Measurements from ENCODE around the gene SLC6A11. TPM values are rescaled to one million over a fixed set of nuclear protein-coding genes. Genes with fewer than 3 reads are reported as not detected.

The SLC6A11 gene
- total and polyA plus RNA-seq, 9 of the 15 experiments (the other 6 are each of a cell fraction or from before 2014, with no cell fraction given): 0.04 TPM; not detected in 8

DNA sequence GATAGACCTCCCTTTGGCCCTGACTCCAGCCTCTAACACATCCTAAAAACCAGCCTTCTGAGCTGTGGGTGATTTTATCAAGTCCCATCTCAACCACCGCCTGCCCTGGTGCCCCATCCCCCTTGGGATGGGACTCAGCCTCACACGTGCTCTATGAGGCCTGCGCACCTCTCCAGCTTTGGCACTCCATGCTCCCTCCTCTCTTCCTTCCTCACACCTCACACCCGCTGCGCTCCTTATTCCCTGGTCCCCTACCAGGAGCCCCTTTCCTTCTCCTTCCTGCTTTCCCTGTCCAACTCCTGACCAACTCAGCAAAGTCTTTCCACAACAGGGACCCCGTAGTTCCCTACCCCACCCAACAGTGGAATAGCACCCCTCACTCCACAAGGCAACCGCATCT is 158.1 kb downstream of the SLC6A11 start:
- Histone ChIP-seq H3K9me1 (ENCODE audit: control insufficient read depth, insufficient read depth, low read length) (no peaks in the 10 kb centered on the region), H3K27ac (ENCODE audit: extremely low read depth, low read depth, low read length) (no peak overlapping the region), H3K79me2 (ENCODE audit: control insufficient read depth, insufficient read depth, low read length) (no peaks in the 10 kb centered on the region), H3K4me2 (ENCODE audit: insufficient read depth, low read length) (no peak overlapping the region), H3K27me3 (ENCODE audit: control insufficient read depth in 2 of 2, insufficient read depth in 2 of 2, low read length in 2 of 2) (peaks cover 0 to 20% of the 10 kb centered on the region in 2 experiments; a peak in 1 of 5 replicates), H2AFZ (ENCODE audit: low read depth, low read length) (no peak overlapping the region), H3K4me3 (no peak overlapping the region), H3K9me3 (replicated peaks; ENCODE audit: control insufficient read depth, insufficient read depth, low read depth, low read length) (no peaks in the 10 kb centered on the region), H3K4me1 (replicated peaks in 1 of 2; ENCODE audit: control insufficient read depth in 2 of 2, insufficient read depth in 2 of 2, low read length in 2 of 2) (no peaks in the 10 kb centered on the region), H3K9ac (ENCODE audit: insufficient read depth in 1 of 2, low read depth in 2 of 2, low read length in 2 of 2) (no peak overlapping the region), H3K36me3 (ENCODE audit: control insufficient read depth, insufficient read depth, low read length) (no peaks in the 10 kb centered on the region), H4K20me1 (replicated peaks; ENCODE audit: control insufficient read depth, insufficient read depth, low read length) (peaks cover 3% of the 10 kb centered on the region; the same call in 1 of the 2 replicates)
- ChIA-PET CTCF (ENCODE audit: low intra/inter-chr PET ratio) (no interaction called here), POLR2A (interaction anchor here (0.7 kb wide), 1 partner anchor 567 kb away, joined by 3 read pairs; no protein-coding TSS in a partner anchor)
- in situ Hi-C loops (cut with MboI): no loop called here
- intact Hi-C loops (cut with micrococcal nuclease): no loop called here
- no TSS peak for BruUV-seq (replicated peaks)
- FAIRE-seq (no peak), DNase-seq (ENCODE audit: extremely low read depth in 1 of 4, low spot score in 3 of 4) (no peak), ATAC-seq (no peak)
- 2% methylated on average over 7 of the region's 7 CpGs for WGBS (ENCODE audit: insufficient coverage, low coverage, missing lambda C conversion rate)
- TF ChIP-seq ZNF717 (CRISPR knock-in tag; IDR thresholded peaks at IDR 0.05) (no peak), ZNF263 (CRISPR knock-in tag; IDR thresholded peaks at IDR 0.05; ENCODE audit: borderline replicate concordance) (no peak), DIDO1 (tag; IDR thresholded peaks at IDR 0.05; ENCODE audit: low read depth) (no peak), SIX5 (IDR thresholded peaks at IDR 0.05; ENCODE audit: borderline replicate concordance in 1 of 2, insufficient read depth in 1 of 2, low read depth in 1 of 2, low read length in 2 of 2) (no peak), MIER1 (IDR thresholded peaks at IDR 0.05; ENCODE audit: low read depth) (no peak), BRF1 (IDR thresholded peaks at IDR 0.05; ENCODE audit: borderline replicate concordance, extremely low read depth, insufficient read length) (no peak), TRIM28 (IDR thresholded peaks at IDR 0.05) (no peak), TCF3 (CRISPR knock-in tag; IDR thresholded peaks at IDR 0.05) (no peak), ZNF224 (CRISPR knock-in tag; IDR thresholded peaks at IDR 0.05) (no peak), ZNF143 (CRISPR knock-in tag; IDR thresholded peaks at IDR 0.05) (no peak), MXI1 (IDR thresholded peaks at IDR 0.05; ENCODE audit: low read depth, low read length) (no peak)
- TF ChIP-seq, protein P1, sequence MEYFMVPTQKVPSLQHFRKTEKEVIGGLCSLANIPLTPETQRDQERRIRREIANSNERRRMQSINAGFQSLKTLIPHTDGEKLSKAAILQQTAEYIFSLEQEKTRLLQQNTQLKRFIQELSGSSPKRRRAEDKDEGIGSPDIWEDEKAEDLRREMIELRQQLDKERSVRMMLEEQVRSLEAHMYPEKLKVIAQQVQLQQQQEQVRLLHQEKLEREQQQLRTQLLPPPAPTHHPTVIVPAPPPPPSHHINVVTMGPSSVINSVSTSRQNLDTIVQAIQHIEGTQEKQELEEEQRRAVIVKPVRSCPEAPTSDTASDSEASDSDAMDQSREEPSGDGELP (CRISPR knock-in tag; IDR thresholded peaks at IDR 0.05; ENCODE audit: borderline replicate concordance): no peak
- TF ChIP-seq, protein P2, sequence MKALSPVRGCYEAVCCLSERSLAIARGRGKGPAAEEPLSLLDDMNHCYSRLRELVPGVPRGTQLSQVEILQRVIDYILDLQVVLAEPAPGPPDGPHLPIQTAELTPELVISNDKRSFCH (CRISPR knock-in tag; IDR thresholded peaks at IDR 0.05): no peak
- TF ChIP-seq, protein P2 (tag; IDR thresholded peaks at IDR 0.05): no peak
- TF ChIP-seq, protein P3, sequence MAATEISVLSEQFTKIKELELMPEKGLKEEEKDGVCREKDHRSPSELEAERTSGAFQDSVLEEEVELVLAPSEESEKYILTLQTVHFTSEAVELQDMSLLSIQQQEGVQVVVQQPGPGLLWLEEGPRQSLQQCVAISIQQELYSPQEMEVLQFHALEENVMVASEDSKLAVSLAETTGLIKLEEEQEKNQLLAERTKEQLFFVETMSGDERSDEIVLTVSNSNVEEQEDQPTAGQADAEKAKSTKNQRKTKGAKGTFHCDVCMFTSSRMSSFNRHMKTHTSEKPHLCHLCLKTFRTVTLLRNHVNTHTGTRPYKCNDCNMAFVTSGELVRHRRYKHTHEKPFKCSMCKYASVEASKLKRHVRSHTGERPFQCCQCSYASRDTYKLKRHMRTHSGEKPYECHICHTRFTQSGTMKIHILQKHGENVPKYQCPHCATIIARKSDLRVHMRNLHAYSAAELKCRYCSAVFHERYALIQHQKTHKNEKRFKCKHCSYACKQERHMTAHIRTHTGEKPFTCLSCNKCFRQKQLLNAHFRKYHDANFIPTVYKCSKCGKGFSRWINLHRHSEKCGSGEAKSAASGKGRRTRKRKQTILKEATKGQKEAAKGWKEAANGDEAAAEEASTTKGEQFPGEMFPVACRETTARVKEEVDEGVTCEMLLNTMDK (IDR thresholded peaks at IDR 0.05; ENCODE audit: borderline replicate concordance, insufficient read depth, low read depth, low read length, poor library complexity, severe bottlenecking): no peak
- TF ChIP-seq, protein P4, sequence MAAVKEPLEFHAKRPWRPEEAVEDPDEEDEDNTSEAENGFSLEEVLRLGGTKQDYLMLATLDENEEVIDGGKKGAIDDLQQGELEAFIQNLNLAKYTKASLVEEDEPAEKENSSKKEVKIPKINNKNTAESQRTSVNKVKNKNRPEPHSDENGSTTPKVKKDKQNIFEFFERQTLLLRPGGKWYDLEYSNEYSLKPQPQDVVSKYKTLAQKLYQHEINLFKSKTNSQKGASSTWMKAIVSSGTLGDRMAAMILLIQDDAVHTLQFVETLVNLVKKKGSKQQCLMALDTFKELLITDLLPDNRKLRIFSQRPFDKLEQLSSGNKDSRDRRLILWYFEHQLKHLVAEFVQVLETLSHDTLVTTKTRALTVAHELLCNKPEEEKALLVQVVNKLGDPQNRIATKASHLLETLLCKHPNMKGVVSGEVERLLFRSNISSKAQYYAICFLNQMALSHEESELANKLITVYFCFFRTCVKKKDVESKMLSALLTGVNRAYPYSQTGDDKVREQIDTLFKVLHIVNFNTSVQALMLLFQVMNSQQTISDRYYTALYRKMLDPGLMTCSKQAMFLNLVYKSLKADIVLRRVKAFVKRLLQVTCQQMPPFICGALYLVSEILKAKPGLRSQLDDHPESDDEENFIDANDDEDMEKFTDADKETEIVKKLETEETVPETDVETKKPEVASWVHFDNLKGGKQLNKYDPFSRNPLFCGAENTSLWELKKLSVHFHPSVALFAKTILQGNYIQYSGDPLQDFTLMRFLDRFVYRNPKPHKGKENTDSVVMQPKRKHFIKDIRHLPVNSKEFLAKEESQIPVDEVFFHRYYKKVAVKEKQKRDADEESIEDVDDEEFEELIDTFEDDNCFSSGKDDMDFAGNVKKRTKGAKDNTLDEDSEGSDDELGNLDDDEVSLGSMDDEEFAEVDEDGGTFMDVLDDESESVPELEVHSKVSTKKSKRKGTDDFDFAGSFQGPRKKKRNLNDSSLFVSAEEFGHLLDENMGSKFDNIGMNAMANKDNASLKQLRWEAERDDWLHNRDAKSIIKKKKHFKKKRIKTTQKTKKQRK (IDR thresholded peaks at IDR 0.05; ENCODE audit: borderline replicate concordance, low read depth, low read length): no peak

Measured in K562 (cell line).